ENCODE results near the gene PRUNE2.
A peak's percentile ranks its signal among the peaks of the same experiment; 100 is the strongest.

Gene PRUNE2

DNA sequence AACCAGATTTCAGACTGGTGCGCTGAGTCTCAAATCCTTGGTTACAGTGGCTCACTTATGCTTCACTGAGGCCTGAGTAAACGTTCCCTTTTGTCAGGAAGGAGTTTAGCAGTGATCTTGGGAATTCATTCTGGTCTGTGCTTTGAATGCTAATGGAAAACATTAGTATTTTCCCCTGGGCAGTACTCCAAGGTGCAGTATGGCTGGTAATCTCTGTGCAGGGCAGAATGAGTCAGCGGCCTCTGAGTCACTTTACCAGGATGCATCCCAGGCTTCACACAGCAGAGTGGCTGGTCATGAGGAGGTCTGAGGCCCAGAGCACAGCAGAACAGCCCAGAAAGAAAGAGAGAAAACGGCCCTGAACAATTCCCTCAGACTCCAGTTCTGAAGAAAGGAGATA lies 87.6 kb downstream of the PRUNE2 start:
- CTCF ChIA-PET, result interaction anchor here (1.2 kb wide), 1 partner anchor 8 kb away, joined by 4 read pairs; no protein-coding TSS in a partner anchor
- no peak for DNase-seq (ENCODE audit: extremely low spot score)

GRCh38 chr9:76817489-76817888 lies 88.4 kb downstream of the PRUNE2 start:
- no peak for DNase-seq (ENCODE audit: extremely low spot score)
- TF ChIP-seq CTCF (IDR thresholded peaks at IDR 0.05; ENCODE audit: control extremely low read depth, extremely low read depth, low read depth, missing control alignments), result no peak
- POLR2A ChIA-PET, result no interaction called here
- CTCF ChIA-PET, result interaction anchor here (1.0 to 1.2 kb wide), 2 partner anchors 8 to 179 kb away, joined by 3 to 4 read pairs; no protein-coding TSS in a partner anchor

More for the DNA sequence above, 87.6 kb downstream of the PRUNE2 start:
- POLR2A ChIA-PET, result no interaction called here
- TF ChIP-seq CTCF (IDR thresholded peaks at IDR 0.05; ENCODE audit: control extremely low read depth, extremely low read depth, low read depth, missing control alignments), result no peak

GRCh38 chr9:76812591-76812990 lies 93.3 kb downstream of the PRUNE2 start:
- DNase-seq (ENCODE audit: extremely low spot score), result no peak
- CTCF ChIA-PET, result interaction anchor here (1.0 to 5.1 kb wide), 6 partner anchors 14 to 260 kb away, joined by 3 to 63 read pairs (median 12); no protein-coding TSS in a partner anchor
- TF ChIP-seq CTCF (IDR thresholded peaks at IDR 0.05; ENCODE audit: control extremely low read depth, extremely low read depth, low read depth, missing control alignments), result no peak
- POLR2A ChIA-PET, result no interaction called here

GRCh38 chr9:76810377-76810957 lies 95.4 kb downstream of the PRUNE2 start:
- CTCF ChIA-PET, result interaction anchor here (0.7 to 5.1 kb wide), 30 partner anchors 8 to 417 kb away, joined by 3 to 63 read pairs (median 4); partner anchors contain the start of gene PCA3
- DNase-seq (ENCODE audit: extremely low spot score), result peak; percentile 32
- peak; percentile 76 for TF ChIP-seq CTCF (IDR thresholded peaks at IDR 0.05; ENCODE audit: control extremely low read depth, extremely low read depth, low read depth, missing control alignments)
- POLR2A ChIA-PET, result no interaction called here

GRCh38 chr9:76808636-76809035 lies 97.3 kb downstream of the PRUNE2 start:
- POLR2A ChIA-PET, result no interaction called here
- no peak for DNase-seq (ENCODE audit: extremely low spot score)
- no peak for TF ChIP-seq CTCF (IDR thresholded peaks at IDR 0.05; ENCODE audit: control extremely low read depth, extremely low read depth, low read depth, missing control alignments)
- CTCF ChIA-PET, result interaction anchor here (1.4 to 5.1 kb wide), 8 partner anchors 18 to 368 kb away, joined by 4 to 63 read pairs (median 7); partner anchors contain the start of gene VPS13A

- no peak for DNase-seq (ENCODE audit: extremely low spot score)
- CTCF ChIA-PET, result no interaction called here
- POLR2A ChIA-PET, result no interaction called here
- no peak for TF ChIP-seq CTCF (IDR thresholded peaks at IDR 0.05; ENCODE audit: control extremely low read depth, extremely low read depth, low read depth, missing control alignments)
These were observed 102.2 kb downstream of the PRUNE2 start for GRCh38 chr9:76803762-76804161.

Data from GM10248 (cell line).